Naive thymus-derived CD4-positive, alpha-beta T cell (primary cell): ENCODE results near the gene PLPPR5. TPM values are rescaled to one million over a fixed set of nuclear protein-coding genes. Genes with fewer than 3 reads are reported as not detected.

Experiments
- ATAC-seq: fragments of 150-1000 bp; cut with Tn5 transposase; 2 replicates; pipeline ENCODE4 v1.10.0; 2021; ENCODE audit warnings: mild to moderate bottlenecking, moderate library complexity
- CTCF ChIA-PET: fragments of 350-600 bp; sonication (Branson Sonifier 250); formaldehyde crosslinking; loops from one replicate; lab custom pipeline; 2021; ENCODE audit warnings: antibody characterized with exemption; lab: Charles Lee
- POLR2A ChIA-PET: fragments of 350-600 bp; sonication (Branson Sonifier 250); formaldehyde crosslinking; loops from one replicate; lab custom pipeline; 2021; ENCODE audit warnings: antibody characterized with exemption, inconsistent platforms; lab: Charles Lee
- DNase-seq, 9 donors: peaks; one replicate each; pipeline versions ENCODE4 v3.0.0 to v3.0.0-alpha.2; 2020 to 2022; ENCODE audit warnings: mixed read lengths in 1 of 9
- H3K27ac ChIP-seq: one replicate; pipeline ENCODE4 v1.7.0; 2013; ENCODE audit warnings: mild to moderate bottlenecking, low read depth, low read length, moderate library complexity
- H3K27me3 ChIP-seq, 2 donors: one replicate each; pipeline ENCODE4 v1.7.0; 2013; ENCODE audit warnings: low read length in 2 of 2, mild to moderate bottlenecking in 2 of 2, moderate library complexity in 2 of 2; ENCODE audit not compliant: control insufficient read depth in 2 of 2, insufficient read depth in 2 of 2
- H3K36me3 ChIP-seq, 3 experiments: 1 replicate in 2 of 3; 2 replicates in 1 of 3; pipeline ENCODE4 v1.7.0; 2013; ENCODE audit warnings: low read length in 3 of 3, mild to moderate bottlenecking in 3 of 3, moderate library complexity in 1 of 3; ENCODE audit not compliant: insufficient read depth in 3 of 3, control insufficient read depth in 2 of 3
- H3K4me1 ChIP-seq, 2 donors: one replicate each; pipeline ENCODE4 v1.7.0; 2013; ENCODE audit warnings: low read length in 2 of 2, mild to moderate bottlenecking in 2 of 2, moderate library complexity in 1 of 2; ENCODE audit not compliant: control insufficient read depth in 2 of 2, insufficient read depth in 2 of 2
- H3K4me3 ChIP-seq: 2 replicates; pipeline ENCODE4 v1.7.0; 2013; ENCODE audit warnings: mild to moderate bottlenecking, low read length
- H3K9me3 ChIP-seq, 3 experiments: 1 replicate in 2 of 3; 2 replicates in 1 of 3; pipeline ENCODE4 v1.7.0; 2013; ENCODE audit warnings: low read length in 3 of 3; ENCODE audit not compliant: control insufficient read depth in 2 of 3
- H3K27ac Mint-ChIP-seq, 9 donors: one replicate each; pipeline ENCODE4 v1.8.0; 2020 to 2022; ENCODE audit warnings: mixed read lengths in 9 of 9, mild to moderate bottlenecking in 8 of 9, moderate library complexity in 5 of 9, inconsistent platforms in 2 of 9
- H3K27me3 Mint-ChIP-seq, 5 donors: one replicate each; pipeline ENCODE4 v1.8.0; 2021 to 2022; ENCODE audit warnings: mixed read lengths in 5 of 5, mild to moderate bottlenecking in 1 of 5
- H3K36me3 Mint-ChIP-seq, 5 donors: one replicate each; pipeline ENCODE4 v1.8.0; 2020 to 2022; ENCODE audit warnings: mixed read lengths in 5 of 5, mild to moderate bottlenecking in 3 of 5, inconsistent platforms in 1 of 5
- H3K4me1 Mint-ChIP-seq, 7 donors: one replicate each; pipeline ENCODE4 v1.8.0; 2020 to 2022; ENCODE audit warnings: mixed read lengths in 7 of 7, mild to moderate bottlenecking in 3 of 7, inconsistent platforms in 1 of 7
- H3K4me3 Mint-ChIP-seq, 10 donors: one replicate each; pipeline ENCODE4 v1.8.0; 2020 to 2022; ENCODE audit warnings: mild to moderate bottlenecking in 10 of 10, mixed read lengths in 10 of 10, moderate library complexity in 6 of 10, inconsistent platforms in 2 of 10
- H3K9me3 Mint-ChIP-seq, 11 donors: one replicate each; pipeline ENCODE4 v1.8.0; 2020 to 2022; ENCODE audit warnings: mixed read lengths in 11 of 11, mild to moderate bottlenecking in 4 of 11, inconsistent platforms in 1 of 11, moderate library complexity in 1 of 11
- intact Hi-C, 2 donors: fragments of 100-400 bp; cut with micrococcal nuclease; formaldehyde crosslinking; loops; one replicate each; pipeline ENCODE4 v1.15.1; 2023
- polyA plus RNA-seq, 2 donors: library from polyadenylated mRNA; unstranded; fragments of 300-500 nt; fragmentation: Illumina TruSeq; gene quantifications; one replicate each; pipeline ENCODE4 v1.2.3, GENCODE V29; 2021
- total RNA-seq, 6 experiments: library from RNA in 5 of 6; stranded (reverse) in 5 of 6; gene quantifications; 1 replicate in 5 of 6; 2 replicates in 1 of 6; pipeline ENCODE4 v1.2.3 and lab custom pipeline; 2021 to 2026

Gene PLPPR5
- total and polyA plus RNA-seq, 7 experiments from 2014 or later: not detected

DNA sequence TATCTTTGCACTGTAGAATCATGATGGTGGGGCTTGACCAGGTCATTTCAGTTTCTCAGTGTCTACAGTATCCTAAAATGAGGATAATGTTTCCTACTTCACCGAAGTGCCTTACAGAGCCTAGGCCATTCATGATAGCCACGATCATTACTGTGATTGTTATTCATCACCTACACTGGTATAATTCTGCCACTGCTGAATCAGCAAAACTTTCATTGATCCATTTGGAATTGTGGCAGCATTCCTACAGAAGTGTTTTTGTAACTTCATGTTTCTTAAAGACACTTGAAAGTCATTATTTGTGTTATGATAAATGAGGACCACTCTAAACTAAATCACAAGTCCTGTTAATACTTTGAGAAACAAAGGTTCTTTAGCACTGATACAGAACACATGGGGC is 6.0 kb upstream of the PLPPR5 start:
- H3K36me3 Mint-ChIP-seq: no peaks in the 10 kb centered on the region
- H3K4me1 Mint-ChIP-seq: peaks cover 0 to 1% (median 0%) of the 10 kb centered on the region in 7 donors
- H3K4me1 ChIP-seq: no peaks in the 10 kb centered on the region
- POLR2A ChIA-PET: no interaction called here
- no peaks in the 10 kb centered on the region for H3K9me3 ChIP-seq
- H3K27ac ChIP-seq: no peak overlapping the region
- no peak overlapping the region for H3K4me3 Mint-ChIP-seq
- no peak overlapping the region for H3K27ac Mint-ChIP-seq
- CTCF ChIA-PET: no interaction called here
- DNase-seq (no peak), ATAC-seq (no peak)
- no peaks in the 10 kb centered on the region for H3K9me3 Mint-ChIP-seq
- no peaks in the 10 kb centered on the region for H3K36me3 ChIP-seq
- peaks cover 0 to 4% of the 10 kb centered on the region in 2 donors for H3K27me3 ChIP-seq
- peaks cover 9 to 37% (median 21%) of the 10 kb centered on the region in 5 donors for H3K27me3 Mint-ChIP-seq
- no peak overlapping the region for H3K4me3 ChIP-seq
- intact Hi-C loops: no loop called here

DNA sequence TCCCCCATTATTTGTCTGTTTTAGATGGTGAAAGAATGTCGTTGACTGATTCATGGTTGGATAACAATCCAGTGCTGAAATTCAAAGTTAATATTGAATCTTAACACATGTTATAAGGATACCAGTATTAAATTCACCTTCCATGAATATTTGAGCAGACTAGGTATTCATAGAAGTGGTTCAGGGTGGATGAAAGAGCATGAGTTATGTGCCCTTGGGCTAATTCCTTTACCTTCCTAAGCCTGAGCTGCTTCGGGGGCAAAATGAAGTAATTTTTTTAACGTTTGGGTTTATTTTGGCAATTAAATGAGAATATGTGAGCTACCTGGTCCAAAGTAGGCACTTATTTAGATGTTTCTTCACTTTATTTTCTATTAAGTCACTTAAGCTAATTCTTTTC is 2.7 kb upstream of the PLPPR5 start:
- Mint-ChIP-seq H3K36me3 (no peaks in the 10 kb centered on the region), H3K4me1 (peaks cover 0 to 16% (median 6%) of the 10 kb centered on the region in 7 donors), H3K27me3 (peaks cover 27 to 60% (median 40%) of the 10 kb centered on the region in 5 donors), H3K27ac (no peak overlapping the region), H3K9me3 (no peaks in the 10 kb centered on the region), H3K4me3 (no peak overlapping the region)
- CTCF ChIA-PET: no interaction called here
- Histone ChIP-seq H3K9me3 (no peaks in the 10 kb centered on the region), H3K36me3 (no peaks in the 10 kb centered on the region), H3K4me1 (peaks cover 0 to 4% of the 10 kb centered on the region in 2 donors), H3K27ac (no peak overlapping the region), H3K4me3 (no peak overlapping the region), H3K27me3 (peaks cover 6 to 12% of the 10 kb centered on the region in 2 donors)
- intact Hi-C loops: no loop called here
- POLR2A ChIA-PET: no interaction called here
- ATAC-seq (no peak), DNase-seq (no peak)

DNA sequence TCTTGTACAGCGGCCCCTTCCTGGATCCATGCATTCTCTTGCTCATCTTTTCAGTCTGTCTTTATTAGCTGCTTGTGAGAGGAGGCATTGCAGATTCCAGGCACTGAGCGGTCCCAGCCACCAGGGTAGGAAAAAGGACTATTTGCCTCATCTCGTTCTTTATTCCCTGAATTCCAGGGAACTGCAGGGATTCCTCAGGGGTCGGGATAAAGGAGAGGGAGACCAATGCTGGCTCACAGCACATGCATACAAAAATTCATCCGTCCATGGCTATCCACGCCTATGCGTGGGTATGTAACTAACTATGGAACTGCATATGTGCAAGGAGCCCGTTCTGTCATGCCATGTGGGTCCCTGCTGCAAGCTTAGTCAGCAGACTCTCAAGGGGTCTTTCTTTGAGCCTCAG is 879 bp upstream of the PLPPR5 start:
- Mint-ChIP-seq H3K27me3 (peaks cover 37 to 67% (median 50%) of the 10 kb centered on the region in 5 donors), H3K4me1 (peaks cover 0 to 16% (median 6%) of the 10 kb centered on the region in 7 donors), H3K4me3 (peak overlapping the region; percentile 47 to 84 (median 76)), H3K36me3 (no peaks in the 10 kb centered on the region), H3K27ac (peak overlapping the region in 1 of 9 donors; percentile 44), H3K9me3 (no peaks in the 10 kb centered on the region)
- H3K9me3 ChIP-seq: no peaks in the 10 kb centered on the region
- ATAC-seq: no peak
- H3K27me3 ChIP-seq: peaks cover 6 to 12% of the 10 kb centered on the region in 2 donors
- H3K27ac ChIP-seq: no peak overlapping the region
- ChIA-PET POLR2A (no interaction called here), CTCF (no interaction called here)
- no peak overlapping the region for H3K4me3 ChIP-seq
- intact Hi-C loops: loop anchor here in 1 of 2 donors (2.0 kb wide), 1 partner anchor 211 kb away; no protein-coding TSS in a partner anchor
- H3K4me1 ChIP-seq: peaks cover 0 to 4% of the 10 kb centered on the region in 2 donors
- DNase-seq: no peak
- H3K36me3 ChIP-seq: no peaks in the 10 kb centered on the region

DNA sequence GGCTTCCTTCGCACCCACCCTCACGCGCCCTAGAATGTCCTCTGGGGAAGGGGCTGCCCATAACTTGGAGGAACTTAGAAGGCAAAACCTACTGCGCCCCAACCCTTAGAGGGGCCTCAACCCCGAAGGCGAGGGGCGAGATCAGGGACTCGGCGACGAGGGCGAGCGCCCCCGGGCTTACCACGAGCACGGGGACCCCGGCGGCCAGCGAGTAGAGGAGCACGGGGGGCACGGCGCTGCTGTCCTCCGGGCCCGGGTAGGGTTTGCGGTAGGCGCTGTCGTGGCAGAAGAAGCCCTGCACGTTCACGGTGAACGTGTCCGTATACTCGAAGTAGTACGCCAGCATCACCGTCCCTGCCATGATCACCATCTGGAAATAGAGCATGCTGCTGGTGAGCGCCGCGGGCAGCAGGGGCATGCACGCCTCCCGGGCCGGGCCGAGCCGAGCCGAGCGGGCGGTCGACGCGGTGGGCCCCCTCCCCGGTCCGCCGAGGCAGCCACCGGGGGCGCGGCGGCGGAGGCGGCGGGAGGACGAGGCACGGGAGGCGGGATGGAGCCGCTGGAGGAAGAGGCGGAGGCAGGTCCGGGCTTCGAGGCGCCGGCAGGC is 304 bp downstream of the PLPPR5 start:
- H3K4me3 ChIP-seq: peak overlapping the region; percentile 36
- ChIA-PET CTCF (no interaction called here), POLR2A (no interaction called here)
- DNase-seq (peak in 8 of 9 donors; percentile 7 to 33 (median 20)), ATAC-seq (peak; percentile 62)
- peak overlapping the region; percentile 50 to 86 (median 72) for H3K4me3 Mint-ChIP-seq
- no peak overlapping the region for H3K27ac ChIP-seq
- H3K4me1 Mint-ChIP-seq: peaks cover 0 to 16% (median 6%) of the 10 kb centered on the region in 7 donors
- no peaks in the 10 kb centered on the region for H3K9me3 Mint-ChIP-seq
- intact Hi-C loops: loop anchor here in 1 of 2 donors (2.0 kb wide), 1 partner anchor 210 kb away; no protein-coding TSS in a partner anchor
- H3K4me1 ChIP-seq: peaks cover 0 to 4% of the 10 kb centered on the region in 2 donors
- H3K27ac Mint-ChIP-seq: no peak overlapping the region
- peaks cover 6 to 12% of the 10 kb centered on the region in 2 donors for H3K27me3 ChIP-seq
- no peaks in the 10 kb centered on the region for H3K36me3 ChIP-seq
- no peaks in the 10 kb centered on the region for H3K36me3 Mint-ChIP-seq
- H3K27me3 Mint-ChIP-seq: peaks cover 46 to 72% (median 57%) of the 10 kb centered on the region in 5 donors
- H3K9me3 ChIP-seq: no peaks in the 10 kb centered on the region

DNA sequence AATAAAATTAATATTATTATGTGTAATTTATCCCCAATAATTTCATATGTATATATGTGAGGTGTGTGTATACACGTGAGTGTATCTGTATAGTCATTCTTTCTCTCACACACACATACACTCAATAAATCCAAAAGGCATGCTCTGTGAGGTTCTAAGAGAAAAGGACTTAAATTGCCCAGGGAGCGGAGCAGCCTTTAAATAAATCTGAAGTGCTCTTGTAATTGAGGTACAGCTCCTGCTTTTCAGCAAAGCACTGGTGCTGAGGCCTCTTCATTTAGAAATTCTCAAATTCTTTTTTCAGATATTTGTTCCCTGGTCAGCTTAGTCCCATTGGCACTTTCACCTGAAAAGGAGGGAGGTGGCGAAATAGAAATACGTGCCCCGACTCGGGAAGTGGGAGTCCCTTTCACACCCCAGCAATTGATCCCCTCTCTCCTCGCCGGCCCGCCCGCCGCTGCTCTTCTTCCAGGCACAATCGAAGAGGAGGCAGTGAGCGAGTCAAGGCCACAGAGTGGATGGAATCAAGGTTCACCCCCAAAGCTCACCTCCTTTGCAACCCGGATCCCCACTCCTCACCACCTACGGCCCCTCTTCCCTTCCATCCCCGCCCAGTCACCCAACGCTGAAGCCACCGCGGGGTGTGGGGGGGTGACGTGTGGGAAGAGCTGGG is 944 bp downstream of the PLPPR5 start:
- no peak overlapping the region for H3K27ac Mint-ChIP-seq
- H3K27me3 Mint-ChIP-seq: peaks cover 43 to 69% (median 51%) of the 10 kb centered on the region in 5 donors

DNA sequence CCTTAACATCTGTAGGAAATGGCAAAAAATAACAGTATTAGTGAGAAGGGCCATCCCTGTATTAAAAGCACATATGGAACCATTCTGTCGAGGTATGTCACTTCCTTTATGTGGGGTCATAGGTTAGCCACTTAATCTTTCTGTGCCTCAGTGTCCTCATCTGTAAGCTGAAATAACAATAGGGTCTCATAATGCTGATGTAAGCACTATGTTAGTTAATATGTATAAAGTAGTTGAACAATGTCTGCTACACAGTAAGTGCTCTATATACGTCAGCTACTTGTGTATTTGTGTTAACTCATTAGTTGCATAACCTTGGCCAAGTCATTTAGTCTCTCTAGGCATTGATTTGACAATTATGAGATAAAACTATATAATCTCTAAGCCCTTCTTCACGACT is 11.8 kb downstream of the PLPPR5 start:
- no peaks in the 10 kb centered on the region for H3K36me3 ChIP-seq
- Mint-ChIP-seq H3K27ac (no peak overlapping the region), H3K9me3 (no peaks in the 10 kb centered on the region), H3K4me1 (peaks cover 0 to 9% (median 8%) of the 10 kb centered on the region in 7 donors), H3K27me3 (peaks cover 0 to 7% (median 4%) of the 10 kb centered on the region in 5 donors), H3K4me3 (no peak overlapping the region), H3K36me3 (no peaks in the 10 kb centered on the region)
- H3K27me3 ChIP-seq: no peaks in the 10 kb centered on the region
- H3K9me3 ChIP-seq: no peaks in the 10 kb centered on the region
- intact Hi-C loops: loop anchor here in 1 of 2 donors (5.0 to 10.0 kb wide), 2 partner anchors 201 to 712 kb away; no protein-coding TSS in a partner anchor
- H3K4me3 ChIP-seq: no peak overlapping the region
- ChIA-PET POLR2A (no interaction called here), CTCF (no interaction called here)
- no peak for DNase-seq
- no peaks in the 10 kb centered on the region for H3K4me1 ChIP-seq
- no peak overlapping the region for H3K27ac ChIP-seq
- no peak for ATAC-seq

More for the DNA sequence above, 944 bp downstream of the PLPPR5 start:
- H3K36me3 ChIP-seq: no peaks in the 10 kb centered on the region
- CTCF ChIA-PET: interaction anchor here (2.2 kb wide), 1 partner anchor 209 kb away, joined by 10 read pairs; no protein-coding TSS in a partner anchor
- peaks cover 0 to 4% of the 10 kb centered on the region in 2 donors for H3K4me1 ChIP-seq
- Mint-ChIP-seq H3K9me3 (no peaks in the 10 kb centered on the region), H3K36me3 (no peaks in the 10 kb centered on the region), H3K4me3 (peak overlapping the region in 9 of 10 donors; percentile 50 to 86 (median 73)), H3K4me1 (peaks cover 0 to 16% (median 6%) of the 10 kb centered on the region in 7 donors)
- no peak overlapping the region for H3K27ac ChIP-seq
- peaks cover 6 to 12% of the 10 kb centered on the region in 2 donors for H3K27me3 ChIP-seq
- ATAC-seq (peak; percentile 19), DNase-seq (no peak)
- H3K4me3 ChIP-seq: peak overlapping the region; percentile 36
- no peaks in the 10 kb centered on the region for H3K9me3 ChIP-seq
- intact Hi-C loops: loop anchor here in 1 of 2 donors (2.0 kb wide), 1 partner anchor 209 kb away; no protein-coding TSS in a partner anchor
- POLR2A ChIA-PET: no interaction called here
